Esophagus muscularis mucosa (tissue), 3 donors: ENCODE data around the gene TMEM115.

Experiments
- POLR2A ChIP-seq: fragments of 450-650 bp; IDR thresholded peaks from one replicate; pipeline ENCODE4 v1.6.1; 2017; ENCODE audit warnings: antibody characterized with exemption, moderate library complexity, mild to moderate bottlenecking, low read depth
- POLR2AphosphoS5 ChIP-seq, 2 donors: sonication (generic); formaldehyde crosslinking; IDR thresholded peaks; one replicate each; pipeline ENCODE4 v1.6.1; 2017; ENCODE audit warnings: antibody characterized with exemption in 2 of 2
- TF ChIP-seq, protein P1 (sequence below), 3 experiments: fragments of 200-600 bp in 2 of 3; fragments of 450-650 bp in 1 of 3; sonication (generic) in 2 of 3; IDR thresholded peaks; one replicate each; pipeline ENCODE4 v1.5.1; 2017 to 2019; ENCODE audit warnings: antibody characterized with exemption in 3 of 3, mild to moderate bottlenecking in 2 of 3, moderate library complexity in 1 of 3

DNA sequence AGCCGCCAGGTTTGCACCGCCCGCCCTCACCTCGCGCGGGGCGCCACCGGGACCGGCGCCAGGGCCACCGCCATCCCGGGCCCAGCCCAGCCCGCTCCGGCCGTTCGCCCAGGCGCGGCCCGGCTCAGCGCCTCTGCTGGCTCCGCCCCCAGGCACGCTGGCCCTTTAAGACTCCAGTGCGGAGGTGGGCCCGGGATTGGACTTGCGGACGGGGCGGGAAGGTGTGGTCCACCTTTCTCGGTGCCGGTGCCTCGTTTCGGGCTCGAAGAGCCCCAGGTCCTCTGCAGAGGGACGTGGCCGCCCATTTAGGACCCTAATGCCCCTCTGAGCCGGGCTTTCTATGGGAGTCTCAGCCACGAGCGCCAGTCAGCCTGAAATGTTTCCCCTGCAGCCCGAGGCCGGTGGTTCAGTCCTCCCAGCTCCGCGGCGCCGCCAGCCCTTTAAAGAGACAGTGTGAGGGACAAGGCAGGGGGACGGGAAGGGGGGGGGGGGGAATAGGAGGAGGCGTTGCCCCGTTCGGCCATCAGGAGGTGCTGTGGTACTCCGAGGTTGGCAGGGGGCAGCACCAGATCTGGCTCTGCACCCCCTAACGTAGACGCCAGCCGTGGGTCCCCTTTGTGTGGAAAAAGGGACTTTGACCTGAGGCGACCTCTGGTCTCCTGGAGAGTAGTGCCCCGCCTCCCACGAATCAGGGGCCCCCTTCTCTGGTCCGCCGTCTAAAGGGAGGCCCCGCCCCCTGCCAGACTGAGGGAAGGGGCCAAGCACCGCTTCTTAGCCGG, 37.8 kb downstream of the TMEM115 start:
- TF ChIP-seq, protein P1, sequence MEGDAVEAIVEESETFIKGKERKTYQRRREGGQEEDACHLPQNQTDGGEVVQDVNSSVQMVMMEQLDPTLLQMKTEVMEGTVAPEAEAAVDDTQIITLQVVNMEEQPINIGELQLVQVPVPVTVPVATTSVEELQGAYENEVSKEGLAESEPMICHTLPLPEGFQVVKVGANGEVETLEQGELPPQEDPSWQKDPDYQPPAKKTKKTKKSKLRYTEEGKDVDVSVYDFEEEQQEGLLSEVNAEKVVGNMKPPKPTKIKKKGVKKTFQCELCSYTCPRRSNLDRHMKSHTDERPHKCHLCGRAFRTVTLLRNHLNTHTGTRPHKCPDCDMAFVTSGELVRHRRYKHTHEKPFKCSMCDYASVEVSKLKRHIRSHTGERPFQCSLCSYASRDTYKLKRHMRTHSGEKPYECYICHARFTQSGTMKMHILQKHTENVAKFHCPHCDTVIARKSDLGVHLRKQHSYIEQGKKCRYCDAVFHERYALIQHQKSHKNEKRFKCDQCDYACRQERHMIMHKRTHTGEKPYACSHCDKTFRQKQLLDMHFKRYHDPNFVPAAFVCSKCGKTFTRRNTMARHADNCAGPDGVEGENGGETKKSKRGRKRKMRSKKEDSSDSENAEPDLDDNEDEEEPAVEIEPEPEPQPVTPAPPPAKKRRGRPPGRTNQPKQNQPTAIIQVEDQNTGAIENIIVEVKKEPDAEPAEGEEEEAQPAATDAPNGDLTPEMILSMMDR (IDR thresholded peaks at IDR 0.05), result peak; percentile 40 to 64 (median 48)
- TF ChIP-seq POLR2A (no peak), POLR2AphosphoS5 (IDR thresholded peaks at IDR 0.05) (peak in 1 of 2 donors; percentile 58)
